Measurements from ENCODE around the gene MRAP.

Gene MRAP

DNA sequence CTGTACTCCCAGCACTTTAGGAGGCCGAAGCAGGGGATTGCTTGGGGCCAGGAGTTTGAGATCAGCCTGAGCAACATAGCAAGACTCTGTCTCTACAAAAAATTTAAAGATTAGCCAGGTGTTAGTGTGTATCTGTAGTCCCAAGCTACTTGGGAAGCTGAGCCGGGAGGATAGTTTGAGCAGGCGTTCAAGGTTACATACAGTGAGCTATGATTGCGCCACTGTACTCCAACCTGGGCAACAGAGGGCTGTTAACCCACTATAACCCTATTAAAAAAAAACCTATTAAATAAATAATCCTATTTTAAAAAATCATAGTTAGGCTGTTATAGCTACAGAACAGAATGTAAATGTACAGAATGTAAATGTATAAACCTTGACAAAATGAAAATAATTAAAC is 22.0 kb upstream of the MRAP start:
- Histone ChIP-seq H3K9ac (ENCODE audit: low read length) (no peak overlapping the region), H3K27me3 (ENCODE audit: control insufficient read depth, insufficient read depth, low read length) (no peaks in the 10 kb centered on the region), H3K36me3 (ENCODE audit: control insufficient read depth, insufficient read depth, low read length) (no peaks in the 10 kb centered on the region), H3K4me3 (ENCODE audit: low read length) (no peak overlapping the region), H3K9me3 (ENCODE audit: control insufficient read depth, low read length) (no peaks in the 10 kb centered on the region), H3K4me1 (ENCODE audit: control insufficient read depth, insufficient read depth, low read length) (peaks cover 12% of the 10 kb centered on the region)

DNA sequence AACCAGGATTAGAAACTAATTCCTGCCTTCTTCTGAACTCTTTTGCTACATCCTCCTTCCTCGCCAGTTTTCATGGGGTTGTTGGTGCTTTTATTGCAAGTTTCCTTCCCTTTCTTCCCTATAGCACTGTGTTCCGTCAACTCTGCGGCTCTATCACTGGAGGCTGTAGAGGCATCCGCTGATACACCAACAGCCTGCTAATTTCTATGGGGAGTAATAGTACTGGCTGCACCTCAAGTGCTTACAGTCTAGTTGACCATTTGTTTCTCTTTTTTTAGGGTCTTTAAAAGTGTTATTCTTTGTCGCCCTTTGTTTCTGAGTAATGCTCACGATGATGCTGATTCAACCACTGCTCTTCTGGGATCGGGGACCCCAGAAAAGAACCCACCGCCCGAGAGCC is 20.6 kb upstream of the MRAP start:
- H3K4me1 ChIP-seq (ENCODE audit: control insufficient read depth, insufficient read depth, low read length): peaks cover 12% of the 10 kb centered on the region
- peak overlapping the region; percentile 83 for H3K9ac ChIP-seq (ENCODE audit: low read length)
- peak overlapping the region; percentile 92 for H3K4me3 ChIP-seq (ENCODE audit: low read length)
- no peaks in the 10 kb centered on the region for H3K9me3 ChIP-seq (ENCODE audit: control insufficient read depth, low read length)
- no peaks in the 10 kb centered on the region for H3K36me3 ChIP-seq (ENCODE audit: control insufficient read depth, insufficient read depth, low read length)
- no peaks in the 10 kb centered on the region for H3K27me3 ChIP-seq (ENCODE audit: control insufficient read depth, insufficient read depth, low read length)

DNA sequence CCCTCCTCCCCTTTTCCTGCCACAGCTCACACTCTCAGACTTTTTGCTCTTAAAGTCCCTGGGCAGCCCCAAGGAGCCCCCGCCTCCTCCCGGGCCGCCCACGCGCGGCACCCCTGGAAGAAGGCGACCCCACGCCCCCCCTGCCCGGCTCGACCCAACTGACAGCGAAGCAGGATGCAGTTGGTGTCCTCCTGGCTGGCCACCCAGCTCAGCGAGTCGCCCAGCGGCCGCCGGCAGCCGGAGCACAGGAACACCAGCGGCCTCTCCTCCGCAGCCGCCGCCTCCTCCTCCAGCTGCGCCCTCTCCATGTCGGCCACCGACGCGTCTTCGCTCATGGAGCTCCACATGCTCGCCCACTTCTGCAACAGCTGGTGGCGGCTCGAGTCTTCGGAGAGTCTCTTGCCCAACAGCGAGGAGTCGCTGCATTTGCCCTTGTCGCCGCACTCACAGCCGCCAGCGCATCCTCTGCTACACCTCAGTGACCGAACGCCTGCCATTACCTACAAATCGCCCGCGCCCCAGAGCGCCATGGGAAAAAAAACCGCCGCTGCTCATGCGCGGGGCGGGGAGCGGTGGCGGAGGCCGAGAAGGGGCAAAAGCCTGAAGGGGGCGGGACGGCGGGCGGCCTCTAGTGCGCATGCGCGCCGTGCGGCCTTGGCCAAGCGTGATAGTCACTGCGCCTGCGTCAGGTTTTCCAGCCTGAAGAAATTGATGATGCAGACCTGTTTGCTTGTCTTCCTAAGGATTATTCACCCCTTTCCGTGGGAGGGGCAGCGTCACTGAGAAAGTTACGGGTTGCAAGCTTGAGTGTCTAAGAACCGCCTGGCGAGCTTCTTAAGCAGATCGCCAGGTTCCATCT is 19.9 kb upstream of the MRAP start, which contains the start of gene MIS18A:
MIS18A (minus strand) TSS at position 532 of the 859 bp plus-strand sequence; CDS start at position 497, 35 bp downstream.
- peak within 1 kb of the TSS; percentile 92 for H3K4me3 ChIP-seq (ENCODE audit: low read length)
- peak within 1 kb of the TSS; percentile 83 for H3K9ac ChIP-seq (ENCODE audit: low read length)
- peaks cover 12% of the 10 kb centered on the region for H3K4me1 ChIP-seq (ENCODE audit: control insufficient read depth, insufficient read depth, low read length)
- no peaks in the 10 kb centered on the region for H3K27me3 ChIP-seq (ENCODE audit: control insufficient read depth, insufficient read depth, low read length)
- H3K9me3 ChIP-seq (ENCODE audit: control insufficient read depth, low read length): no peaks in the 10 kb centered on the region
- no peaks in the 10 kb centered on the region for H3K36me3 ChIP-seq (ENCODE audit: control insufficient read depth, insufficient read depth, low read length)

DNA sequence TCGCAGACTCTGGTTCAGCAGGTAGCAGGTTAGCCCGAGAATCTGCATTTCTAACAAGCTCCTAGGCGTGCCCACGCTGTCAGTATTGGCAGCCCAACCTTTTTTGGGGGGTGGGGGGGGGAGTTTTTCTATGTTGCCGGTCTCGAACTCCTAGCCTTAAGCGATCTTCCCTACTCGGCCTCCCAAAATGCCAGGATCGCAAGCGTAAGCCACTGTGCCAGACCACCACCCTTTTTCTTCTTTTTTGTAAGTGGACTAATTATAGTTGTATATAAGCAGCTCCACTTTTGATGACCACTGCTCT is 19.3 kb upstream of the MRAP start:
- peak overlapping the region; percentile 92 for H3K4me3 ChIP-seq (ENCODE audit: low read length)
- peak overlapping the region; percentile 83 for H3K9ac ChIP-seq (ENCODE audit: low read length)
- no peaks in the 10 kb centered on the region for H3K36me3 ChIP-seq (ENCODE audit: control insufficient read depth, insufficient read depth, low read length)
- peaks cover 12% of the 10 kb centered on the region for H3K4me1 ChIP-seq (ENCODE audit: control insufficient read depth, insufficient read depth, low read length)
- H3K9me3 ChIP-seq (ENCODE audit: control insufficient read depth, low read length): no peaks in the 10 kb centered on the region
- H3K27me3 ChIP-seq (ENCODE audit: control insufficient read depth, insufficient read depth, low read length): no peaks in the 10 kb centered on the region

DNA sequence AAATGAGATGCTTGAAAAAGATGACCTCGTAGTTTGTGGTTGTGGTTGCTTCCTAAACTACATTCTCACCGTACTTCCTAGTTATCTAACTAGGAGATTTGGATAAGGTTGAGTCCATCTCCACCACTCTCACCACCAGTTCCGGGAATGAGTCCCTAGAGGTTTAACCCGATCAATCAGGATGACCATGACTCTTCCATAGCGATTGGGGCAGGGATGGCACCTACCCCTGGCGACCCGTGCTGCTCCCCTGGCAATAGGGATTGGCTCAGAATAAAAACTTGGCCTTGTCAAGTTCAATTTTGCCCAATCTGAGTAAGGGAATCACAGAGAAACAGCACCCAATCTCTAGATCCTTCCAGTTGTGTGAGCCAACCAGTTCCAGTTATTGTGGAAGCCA is 17.1 kb upstream of the MRAP start:
- no peak overlapping the region for H3K4me3 ChIP-seq (ENCODE audit: low read length)
- peaks cover 12% of the 10 kb centered on the region for H3K4me1 ChIP-seq (ENCODE audit: control insufficient read depth, insufficient read depth, low read length)
- H3K27me3 ChIP-seq (ENCODE audit: control insufficient read depth, insufficient read depth, low read length): no peaks in the 10 kb centered on the region
- no peaks in the 10 kb centered on the region for H3K9me3 ChIP-seq (ENCODE audit: control insufficient read depth, low read length)
- no peaks in the 10 kb centered on the region for H3K36me3 ChIP-seq (ENCODE audit: control insufficient read depth, insufficient read depth, low read length)
- no peak overlapping the region for H3K9ac ChIP-seq (ENCODE audit: low read length)

DNA sequence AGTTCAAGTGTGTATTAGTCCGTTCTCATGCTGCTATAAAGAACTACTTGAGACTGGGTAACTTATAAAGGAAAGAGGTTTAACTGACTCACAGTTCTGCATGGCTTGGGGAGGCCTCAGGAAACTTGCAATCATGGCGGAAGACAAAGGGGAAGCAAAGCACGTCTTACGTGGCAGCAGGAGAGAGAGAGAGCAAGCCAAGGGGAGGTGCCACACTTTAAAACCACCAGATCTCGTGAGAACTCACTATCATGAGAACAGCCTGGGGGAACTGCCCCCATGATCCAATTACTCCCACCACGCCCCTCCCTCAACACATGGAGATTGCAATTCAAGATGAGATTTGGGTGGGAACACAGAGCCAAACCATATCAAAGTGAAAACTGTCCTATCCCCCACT is 15.7 kb upstream of the MRAP start:
- H3K36me3 ChIP-seq (ENCODE audit: control insufficient read depth, insufficient read depth, low read length): no peaks in the 10 kb centered on the region
- H3K27me3 ChIP-seq (ENCODE audit: control insufficient read depth, insufficient read depth, low read length): no peaks in the 10 kb centered on the region
- no peaks in the 10 kb centered on the region for H3K9me3 ChIP-seq (ENCODE audit: control insufficient read depth, low read length)
- no peak overlapping the region for H3K9ac ChIP-seq (ENCODE audit: low read length)
- H3K4me3 ChIP-seq (ENCODE audit: low read length): no peak overlapping the region
- H3K4me1 ChIP-seq (ENCODE audit: control insufficient read depth, insufficient read depth, low read length): peaks cover 11% of the 10 kb centered on the region

DNA sequence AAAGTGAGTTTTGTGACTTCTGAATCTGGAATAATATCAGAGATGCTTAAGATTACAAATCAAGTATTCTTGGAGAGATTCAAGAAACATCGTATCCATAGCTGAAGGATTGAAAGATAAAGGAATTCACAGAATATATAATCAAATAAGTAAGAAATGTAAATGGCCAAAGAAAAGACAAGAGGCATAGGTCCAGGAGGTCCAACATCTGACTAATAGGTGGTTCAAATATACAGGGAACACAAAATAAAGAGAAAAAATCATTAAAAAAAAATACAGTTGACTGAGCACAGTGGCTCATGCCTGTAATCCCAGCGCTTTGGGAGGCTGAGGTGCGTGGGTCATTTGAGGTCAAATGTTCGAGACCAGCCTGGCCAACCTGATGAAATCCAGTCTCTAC is 13.2 kb upstream of the MRAP start:
- no peak overlapping the region for H3K4me3 ChIP-seq (ENCODE audit: low read length)
- H3K4me1 ChIP-seq (ENCODE audit: control insufficient read depth, insufficient read depth, low read length): no peaks in the 10 kb centered on the region
- no peak overlapping the region for H3K9ac ChIP-seq (ENCODE audit: low read length)
- H3K27me3 ChIP-seq (ENCODE audit: control insufficient read depth, insufficient read depth, low read length): no peaks in the 10 kb centered on the region
- H3K36me3 ChIP-seq (ENCODE audit: control insufficient read depth, insufficient read depth, low read length): no peaks in the 10 kb centered on the region
- H3K9me3 ChIP-seq (ENCODE audit: control insufficient read depth, low read length): no peaks in the 10 kb centered on the region

DNA sequence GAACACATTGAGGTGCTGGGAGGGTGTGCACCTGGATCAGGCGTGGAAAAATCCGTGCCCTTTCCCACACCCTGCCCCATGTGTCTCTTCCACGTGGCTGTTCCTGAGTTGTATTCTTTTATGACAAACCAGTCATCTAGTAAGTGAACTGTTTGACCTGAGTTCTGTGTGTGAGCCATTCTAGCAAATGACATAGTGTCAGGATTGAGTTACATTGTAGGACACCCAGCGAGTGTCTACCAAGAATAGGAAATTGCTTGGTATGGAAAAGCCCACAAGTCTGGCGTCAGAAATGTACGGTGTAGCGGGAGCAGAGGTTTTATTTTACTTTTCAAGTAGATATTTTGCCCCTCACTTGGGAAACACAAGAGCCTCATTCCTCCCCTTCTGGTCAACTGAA is 1.2 kb upstream of the MRAP start:
- H3K9me3 ChIP-seq (ENCODE audit: control insufficient read depth, low read length): no peaks in the 10 kb centered on the region
- no peaks in the 10 kb centered on the region for H3K4me1 ChIP-seq (ENCODE audit: control insufficient read depth, insufficient read depth, low read length)
- no peak overlapping the region for H3K4me3 ChIP-seq (ENCODE audit: low read length)
- H3K9ac ChIP-seq (ENCODE audit: low read length): no peak overlapping the region
- H3K27me3 ChIP-seq (ENCODE audit: control insufficient read depth, insufficient read depth, low read length): no peaks in the 10 kb centered on the region
- H3K36me3 ChIP-seq (ENCODE audit: control insufficient read depth, insufficient read depth, low read length): no peaks in the 10 kb centered on the region

DNA sequence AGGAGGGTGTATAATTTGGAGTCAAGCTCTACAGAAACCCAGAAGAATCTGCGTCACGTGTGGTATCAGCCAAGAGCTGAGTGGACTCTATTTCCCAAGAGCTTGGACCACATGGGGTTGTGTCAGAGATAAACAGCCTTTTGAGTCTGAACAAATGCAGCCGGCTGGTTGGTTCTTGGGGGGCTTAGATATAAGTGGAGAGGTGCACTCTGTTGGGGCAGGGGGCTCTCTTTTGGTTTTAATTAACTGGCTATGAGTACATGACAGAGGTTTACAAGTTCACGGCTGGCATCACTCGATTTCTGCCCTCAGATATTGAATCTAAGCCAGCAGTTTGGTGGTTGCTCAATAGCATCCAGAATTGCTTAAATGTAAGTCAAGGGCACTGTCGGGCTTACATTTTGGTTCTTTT is 501 bp upstream of the MRAP start:
- Histone ChIP-seq H3K36me3 (ENCODE audit: control insufficient read depth, insufficient read depth, low read length) (no peaks in the 10 kb centered on the region), H3K9ac (ENCODE audit: low read length) (no peak overlapping the region), H3K9me3 (ENCODE audit: control insufficient read depth, low read length) (no peaks in the 10 kb centered on the region), H3K4me1 (ENCODE audit: control insufficient read depth, insufficient read depth, low read length) (no peaks in the 10 kb centered on the region), H3K27me3 (ENCODE audit: control insufficient read depth, insufficient read depth, low read length) (no peaks in the 10 kb centered on the region), H3K4me3 (ENCODE audit: low read length) (no peak overlapping the region)

DNA sequence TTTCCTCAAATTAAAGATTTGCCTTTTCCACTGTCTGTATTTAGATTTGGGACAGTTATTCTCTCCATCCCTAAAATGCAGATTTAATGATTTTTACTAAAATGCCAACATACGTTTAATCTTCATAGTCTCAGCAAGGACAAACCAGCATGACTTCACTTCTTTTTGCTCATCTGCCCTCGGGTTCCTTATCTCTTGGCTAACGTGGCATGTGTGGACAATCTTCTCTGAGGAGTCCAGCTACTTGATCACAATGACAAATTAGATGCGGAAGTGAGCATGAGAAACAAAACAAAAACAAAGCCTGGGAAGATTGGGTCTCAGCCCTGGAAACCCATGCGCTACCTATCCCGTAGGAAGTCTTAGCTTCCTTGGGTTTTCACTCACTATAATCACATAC is 1.0 kb downstream of the MRAP start:
- no peaks in the 10 kb centered on the region for H3K27me3 ChIP-seq (ENCODE audit: control insufficient read depth, insufficient read depth, low read length)
- no peak overlapping the region for H3K4me3 ChIP-seq (ENCODE audit: low read length)
- H3K36me3 ChIP-seq (ENCODE audit: control insufficient read depth, insufficient read depth, low read length): no peaks in the 10 kb centered on the region
- no peak overlapping the region for H3K9ac ChIP-seq (ENCODE audit: low read length)
- H3K4me1 ChIP-seq (ENCODE audit: control insufficient read depth, insufficient read depth, low read length): no peaks in the 10 kb centered on the region
- no peaks in the 10 kb centered on the region for H3K9me3 ChIP-seq (ENCODE audit: control insufficient read depth, low read length)

DNA sequence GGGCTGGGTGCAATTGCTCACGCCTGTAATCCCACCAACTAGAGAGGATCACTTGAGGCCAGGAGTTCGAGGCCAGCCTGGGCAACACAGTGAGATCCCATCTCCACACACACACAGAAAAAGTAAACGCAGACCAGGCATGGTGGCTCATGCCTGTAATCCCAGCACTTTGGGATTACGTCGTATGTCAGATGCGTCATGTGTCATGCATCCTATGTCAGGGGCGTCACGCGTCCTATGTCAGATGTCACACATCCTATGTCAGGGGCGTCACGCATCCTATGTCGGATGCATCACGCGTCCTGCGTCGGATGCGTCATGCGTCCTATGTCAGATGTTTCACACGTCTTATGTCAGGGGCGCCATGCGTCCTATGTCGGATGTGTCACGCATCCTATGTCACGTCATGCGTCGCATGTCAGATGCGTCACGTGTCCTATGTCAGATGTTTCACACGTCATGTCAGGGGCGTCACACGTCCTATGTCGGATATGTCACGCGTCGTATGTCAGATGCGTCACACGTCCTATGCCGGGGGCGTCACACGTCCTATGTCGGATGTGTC is 1.5 kb downstream of the MRAP start:
- no peaks in the 10 kb centered on the region for H3K27me3 ChIP-seq (ENCODE audit: control insufficient read depth, insufficient read depth, low read length)
- no peaks in the 10 kb centered on the region for H3K36me3 ChIP-seq (ENCODE audit: control insufficient read depth, insufficient read depth, low read length)
- H3K4me3 ChIP-seq (ENCODE audit: low read length): no peak overlapping the region
- no peaks in the 10 kb centered on the region for H3K4me1 ChIP-seq (ENCODE audit: control insufficient read depth, insufficient read depth, low read length)
- no peak overlapping the region for H3K9ac ChIP-seq (ENCODE audit: low read length)
- no peaks in the 10 kb centered on the region for H3K9me3 ChIP-seq (ENCODE audit: control insufficient read depth, low read length)

DNA sequence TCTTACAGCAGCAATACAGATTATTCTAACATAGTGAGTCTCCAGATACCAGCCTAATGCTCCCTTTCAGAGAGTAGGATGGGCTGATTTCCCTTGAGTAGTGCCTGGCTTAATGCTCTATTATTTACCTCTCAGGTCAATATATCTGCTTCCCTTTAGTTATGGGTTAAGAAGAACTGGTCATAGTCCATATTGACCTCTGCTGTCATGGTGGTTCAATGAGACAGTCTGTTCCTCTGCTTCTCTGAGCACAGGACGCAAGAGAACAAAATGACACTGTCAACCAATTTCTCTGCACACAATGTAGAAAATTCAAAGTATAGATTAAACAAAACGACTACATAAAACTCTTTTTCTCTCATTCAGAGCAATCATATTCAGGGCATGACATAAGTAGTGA is 2.9 kb downstream of the MRAP start:
- H3K36me3 ChIP-seq (ENCODE audit: control insufficient read depth, insufficient read depth, low read length): no peaks in the 10 kb centered on the region
- H3K9me3 ChIP-seq (ENCODE audit: control insufficient read depth, low read length): no peaks in the 10 kb centered on the region
- no peaks in the 10 kb centered on the region for H3K4me1 ChIP-seq (ENCODE audit: control insufficient read depth, insufficient read depth, low read length)
- no peak overlapping the region for H3K9ac ChIP-seq (ENCODE audit: low read length)
- no peak overlapping the region for H3K4me3 ChIP-seq (ENCODE audit: low read length)
- no peaks in the 10 kb centered on the region for H3K27me3 ChIP-seq (ENCODE audit: control insufficient read depth, insufficient read depth, low read length)
